Ureter (tissue), 1 donor: Measurements from ENCODE around the gene DMKN. TPM values are rescaled to one million over a fixed set of nuclear protein-coding genes. Genes with fewer than 3 reads are reported as not detected.

Experiments
- DNase-seq: peaks from one replicate; pipeline ENCODE4 v3.0.0-alpha.2; 2020; ENCODE audit warnings: low spot score
- total RNA-seq: library from RNA; stranded (reverse); gene quantifications from one replicate; pipeline ENCODE4 v1.2.4, GENCODE V29; 2023
- donor health status: DM: yes; HTN: yes; CAD: no.

The DMKN gene
- total RNA-seq, 1 donor from 2014 or later, result 131 TPM

DNA sequence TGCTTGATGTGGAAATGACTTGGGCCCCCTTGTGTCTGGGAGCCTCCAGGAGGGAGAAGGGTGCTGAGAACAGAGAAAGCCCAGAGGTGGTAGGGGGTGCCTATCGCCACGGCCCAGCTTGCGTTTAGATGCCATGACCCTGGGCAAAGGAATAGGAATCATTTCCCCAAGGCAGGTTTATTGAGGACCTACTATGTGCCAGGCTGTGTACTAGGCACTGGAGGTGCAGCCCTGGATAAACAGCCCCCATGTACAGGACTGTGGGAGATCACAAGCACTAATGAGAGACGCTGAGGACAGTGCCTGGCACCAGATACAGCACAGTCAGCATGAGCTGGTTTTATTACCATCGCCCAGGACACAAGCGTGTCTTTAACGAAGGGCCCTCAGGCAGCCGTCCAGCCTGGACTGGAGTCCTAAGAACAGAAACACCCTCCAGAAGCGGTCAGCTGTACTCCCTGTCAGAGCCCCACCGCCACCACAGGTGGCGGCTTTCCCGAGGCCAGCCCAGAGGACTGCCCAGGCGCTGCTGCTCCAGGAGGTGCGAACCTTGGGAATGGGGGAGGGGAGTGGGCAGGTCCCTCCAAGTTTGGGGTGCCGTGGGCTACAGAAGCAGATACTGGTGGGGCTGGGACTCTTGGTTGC, 36.6 kb upstream of the DMKN start:
- no peak for DNase-seq

DNA sequence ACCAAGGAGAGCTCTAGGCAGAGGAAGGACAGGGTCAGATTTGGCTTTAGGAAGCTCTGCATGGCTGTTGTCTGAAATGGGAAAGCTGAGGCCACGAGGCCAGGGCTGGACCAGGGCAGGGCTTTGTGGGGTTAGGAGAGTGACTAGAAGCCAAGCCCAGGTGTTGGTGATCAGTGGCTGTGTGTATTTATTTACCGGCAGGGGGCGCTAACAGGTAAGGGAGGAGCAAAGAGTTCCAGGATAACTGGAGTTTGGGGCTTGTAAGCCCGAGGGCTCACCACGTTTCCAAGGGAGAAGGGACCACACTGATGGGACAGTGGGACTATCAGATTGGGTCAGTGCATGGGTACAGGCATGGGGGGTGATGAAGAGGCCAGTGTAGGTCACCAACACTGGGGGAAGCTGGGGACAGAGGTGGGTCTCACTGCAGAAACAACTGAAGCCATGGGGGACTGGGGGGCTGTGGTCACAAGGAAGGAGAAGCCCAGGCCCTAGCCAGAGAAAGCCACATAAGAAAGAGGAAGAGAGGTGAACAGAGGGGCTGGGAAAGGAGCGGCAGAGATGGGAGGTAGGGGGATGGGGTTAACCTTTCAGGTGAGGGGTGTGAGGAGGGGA, 35.8 kb upstream of the DMKN start:
- no peak for DNase-seq

GRCh38 chr19:35546532-35546931, 33.1 kb upstream of the DMKN start:
- DNase-seq, result no peak

GRCh38 chr19:35545855-35546381, 32.5 kb upstream of the DMKN start:
- DNase-seq, result no peak

DNA sequence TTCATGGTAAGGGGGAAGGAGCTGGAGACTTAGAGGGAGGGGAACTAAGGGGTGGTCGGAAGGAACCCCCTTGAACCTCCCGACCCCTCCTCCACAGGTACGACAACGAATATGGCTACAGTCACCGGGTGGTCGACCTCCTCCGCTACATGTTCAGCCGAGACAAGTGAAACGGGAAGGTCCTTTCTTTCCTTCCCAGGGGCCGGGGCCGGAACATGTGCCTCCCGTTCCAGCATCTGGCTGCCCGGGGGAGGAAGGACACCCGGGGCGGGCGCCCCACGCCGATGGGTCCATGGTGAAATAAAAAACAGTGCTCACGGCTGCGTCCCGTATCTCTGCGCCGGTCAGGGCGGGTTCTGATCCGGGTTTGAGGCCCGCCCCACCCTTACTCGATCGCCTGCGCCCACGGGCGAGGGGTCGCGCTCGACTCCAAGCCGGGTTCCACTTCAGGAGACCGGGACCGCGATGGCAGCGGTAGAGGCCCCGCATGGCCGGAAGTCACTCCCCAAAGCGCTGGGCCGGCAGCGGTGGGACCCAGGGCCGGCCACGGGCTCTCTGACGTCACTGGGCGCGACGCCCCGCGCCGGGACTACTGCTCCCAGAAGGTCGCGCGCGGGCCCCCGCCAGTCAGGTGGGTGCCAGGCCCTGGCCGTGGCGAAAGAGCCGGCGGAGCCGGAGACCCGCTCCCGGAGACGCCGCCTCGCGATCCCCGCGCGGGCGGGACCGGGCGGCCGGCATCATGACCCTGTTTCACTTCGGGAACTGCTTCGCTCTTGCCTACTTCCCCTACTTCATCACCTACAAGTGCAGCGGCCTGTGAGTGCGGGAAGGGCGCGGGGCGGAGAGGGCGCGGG, 31.8 kb upstream of the DMKN start, which contains the start of gene TMEM147:
Gene TMEM147, plus strand, starts transcription at position 626 of the 854 bp plus-strand sequence. Its CDS starts 114 bp downstream, at position 740.
- peak; percentile 94 for DNase-seq

DNA sequence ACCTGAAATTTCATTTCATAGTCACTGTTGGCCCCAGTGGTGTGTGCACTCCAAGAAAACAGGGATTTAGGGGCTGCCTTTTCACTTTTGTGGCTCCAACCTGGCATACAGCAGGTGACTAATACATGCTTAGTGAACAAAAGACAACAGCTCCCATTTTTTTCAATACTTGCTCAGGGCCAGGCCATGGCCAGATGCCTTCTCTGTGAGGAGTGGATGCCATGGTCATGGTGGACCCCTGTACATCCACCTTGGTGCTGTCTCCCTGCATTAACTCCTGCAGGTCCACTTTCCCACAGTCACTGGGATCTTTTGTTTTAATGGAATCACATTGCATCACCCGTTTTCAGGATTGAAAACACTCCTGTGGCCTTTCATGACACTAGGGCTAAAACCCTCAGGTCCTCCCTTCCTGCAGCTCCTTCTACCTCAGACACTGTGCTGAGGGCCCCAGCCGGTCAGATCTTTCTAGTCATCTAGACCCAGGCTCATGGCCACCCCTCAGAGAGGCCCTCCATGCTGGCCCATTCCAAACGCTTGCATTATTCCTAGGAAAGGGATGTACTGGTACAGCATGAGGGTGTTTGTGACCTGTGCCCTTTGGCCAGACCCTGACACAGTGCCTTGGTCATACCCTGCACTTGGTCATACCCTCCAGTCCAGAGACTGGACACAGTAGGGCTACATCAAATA, 30.8 kb upstream of the DMKN start:
- no peak for DNase-seq

- DNase-seq, result no peak
Measured at GRCh38 chr19:35543280-35544109, 30.0 kb upstream of the DMKN start.

GRCh38 chr19:35542209-35542608, 28.8 kb upstream of the DMKN start:
- DNase-seq, result no peak

GRCh38 chr19:35540356-35540927, 27.0 kb upstream of the DMKN start:
- no peak for DNase-seq

DNA sequence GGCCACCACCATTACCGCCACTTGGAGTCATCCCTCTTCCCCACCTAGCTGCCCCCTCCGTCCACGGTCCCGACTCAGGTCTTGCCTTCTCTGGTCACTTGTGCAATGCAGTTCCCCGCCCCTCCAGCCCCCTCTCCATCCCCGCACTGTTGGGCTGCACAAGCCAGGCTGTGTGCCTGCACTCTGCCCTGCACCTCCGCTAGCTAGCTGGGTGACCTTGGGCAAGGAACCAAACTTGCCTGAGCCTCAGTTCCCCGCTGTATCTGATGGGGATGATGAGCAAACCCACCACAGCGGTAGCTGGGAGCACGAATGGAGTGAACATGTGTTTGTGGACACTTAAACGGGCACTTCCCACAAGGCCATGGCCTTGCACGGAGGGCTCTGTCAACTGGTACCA, 26.4 kb upstream of the DMKN start:
- DNase-seq, result no peak

DNA sequence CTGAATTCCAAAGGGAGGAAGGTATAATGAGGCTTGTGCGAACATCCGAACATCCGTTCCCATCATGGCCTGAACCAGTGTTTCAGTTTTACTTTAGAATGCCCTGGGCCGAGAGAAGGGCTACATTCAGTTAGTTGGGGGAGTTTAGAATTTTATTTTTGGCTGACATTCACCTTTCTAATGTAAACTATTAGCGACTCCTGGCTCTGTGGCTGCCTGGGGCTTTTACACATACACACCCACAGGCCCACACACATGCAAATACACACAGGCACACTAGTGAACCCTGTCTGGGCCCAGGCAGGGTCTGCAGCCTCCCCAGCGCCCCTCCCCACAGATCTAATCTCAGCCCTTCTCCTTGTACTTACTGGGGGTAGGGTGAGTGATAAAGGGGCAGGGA, 25.9 kb upstream of the DMKN start:
- no peak for DNase-seq

GRCh38 chr19:35534803-35535480, 21.5 kb upstream of the DMKN start:
- no peak for DNase-seq

DNA sequence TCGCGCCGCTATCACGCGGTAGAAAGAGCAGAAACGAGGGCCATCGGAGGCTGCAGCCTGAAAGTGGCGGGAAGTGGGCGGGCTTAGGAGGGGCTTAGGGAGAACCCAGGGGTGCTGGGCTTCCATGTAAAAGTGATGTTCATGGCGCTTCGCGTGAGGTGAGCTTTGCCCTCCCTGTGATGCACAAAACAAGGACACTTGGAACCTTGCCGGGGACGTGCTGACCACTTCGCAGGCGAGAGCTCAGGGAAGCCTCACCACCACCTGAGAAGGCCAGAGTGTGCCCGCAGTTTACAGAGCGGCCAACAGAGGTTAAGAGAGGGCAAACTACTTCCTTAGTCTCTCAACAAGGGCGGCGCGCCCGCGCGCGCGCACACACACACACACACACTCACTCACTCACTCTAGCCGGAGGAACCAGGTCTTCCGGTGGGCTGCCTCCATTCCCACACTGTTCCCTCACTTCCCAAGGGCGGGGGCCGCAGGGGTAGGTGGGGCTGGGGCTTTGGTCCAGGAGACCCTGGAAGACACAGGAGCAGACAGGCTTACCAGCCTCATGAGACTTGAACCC, 20.5 kb upstream of the DMKN start:
- peak; percentile 62 for DNase-seq

DNA sequence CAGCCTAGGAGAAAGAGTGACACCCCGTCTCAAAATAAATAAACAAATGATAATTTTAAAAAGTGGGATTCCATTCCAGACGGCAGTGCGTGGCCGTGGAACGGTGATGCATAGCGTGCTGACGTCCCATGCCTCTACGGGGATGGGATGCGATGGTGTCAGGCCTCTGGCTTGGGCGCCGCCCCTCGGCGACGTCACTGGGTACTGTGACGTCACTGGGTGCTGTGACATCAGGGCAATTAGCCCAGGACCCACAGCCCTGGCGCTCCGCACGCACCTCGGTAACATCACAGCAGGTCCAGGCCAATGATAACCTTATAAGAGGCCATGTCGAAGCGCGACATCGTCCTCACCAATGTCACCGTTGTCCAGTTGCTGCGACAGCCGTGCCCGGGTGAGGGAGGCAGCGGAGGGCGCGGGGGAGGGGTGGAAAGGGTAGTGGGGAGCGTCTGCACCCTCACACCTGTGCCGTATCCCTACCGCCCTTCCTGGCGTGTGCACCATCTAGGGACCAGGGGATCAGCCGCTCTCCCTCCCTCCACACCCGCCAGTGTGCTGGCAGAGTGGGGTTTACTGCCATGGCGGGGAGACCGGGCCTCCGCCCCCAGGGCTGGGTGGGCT, 19.9 kb upstream of the DMKN start, which contains the start of gene GAPDHS:
Gene GAPDHS, plus strand, starts transcription at position 256 of the 621 bp plus-strand sequence. Its CDS starts 72 bp downstream, at position 328.
- no peak for DNase-seq

DNA sequence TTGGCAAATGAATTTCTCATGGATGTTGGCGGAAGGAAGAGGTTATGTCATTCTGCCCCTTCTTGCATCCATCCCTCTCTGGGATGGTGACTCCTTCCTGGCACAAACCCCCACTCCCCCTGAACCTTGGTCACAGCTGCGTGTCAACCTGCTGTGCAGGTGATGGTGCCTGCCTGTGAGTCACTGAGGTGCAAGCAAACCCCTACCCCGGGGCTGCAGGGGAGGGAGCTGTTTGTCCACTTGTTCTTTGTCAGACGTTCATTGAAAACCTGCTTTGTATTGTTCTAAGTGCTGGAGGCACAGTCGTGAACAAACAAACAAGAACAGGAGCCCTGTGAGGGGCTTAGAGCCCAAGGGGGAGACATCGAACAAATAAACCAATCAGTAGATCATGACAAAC, 17.8 kb upstream of the DMKN start:
- no peak for DNase-seq

DNA sequence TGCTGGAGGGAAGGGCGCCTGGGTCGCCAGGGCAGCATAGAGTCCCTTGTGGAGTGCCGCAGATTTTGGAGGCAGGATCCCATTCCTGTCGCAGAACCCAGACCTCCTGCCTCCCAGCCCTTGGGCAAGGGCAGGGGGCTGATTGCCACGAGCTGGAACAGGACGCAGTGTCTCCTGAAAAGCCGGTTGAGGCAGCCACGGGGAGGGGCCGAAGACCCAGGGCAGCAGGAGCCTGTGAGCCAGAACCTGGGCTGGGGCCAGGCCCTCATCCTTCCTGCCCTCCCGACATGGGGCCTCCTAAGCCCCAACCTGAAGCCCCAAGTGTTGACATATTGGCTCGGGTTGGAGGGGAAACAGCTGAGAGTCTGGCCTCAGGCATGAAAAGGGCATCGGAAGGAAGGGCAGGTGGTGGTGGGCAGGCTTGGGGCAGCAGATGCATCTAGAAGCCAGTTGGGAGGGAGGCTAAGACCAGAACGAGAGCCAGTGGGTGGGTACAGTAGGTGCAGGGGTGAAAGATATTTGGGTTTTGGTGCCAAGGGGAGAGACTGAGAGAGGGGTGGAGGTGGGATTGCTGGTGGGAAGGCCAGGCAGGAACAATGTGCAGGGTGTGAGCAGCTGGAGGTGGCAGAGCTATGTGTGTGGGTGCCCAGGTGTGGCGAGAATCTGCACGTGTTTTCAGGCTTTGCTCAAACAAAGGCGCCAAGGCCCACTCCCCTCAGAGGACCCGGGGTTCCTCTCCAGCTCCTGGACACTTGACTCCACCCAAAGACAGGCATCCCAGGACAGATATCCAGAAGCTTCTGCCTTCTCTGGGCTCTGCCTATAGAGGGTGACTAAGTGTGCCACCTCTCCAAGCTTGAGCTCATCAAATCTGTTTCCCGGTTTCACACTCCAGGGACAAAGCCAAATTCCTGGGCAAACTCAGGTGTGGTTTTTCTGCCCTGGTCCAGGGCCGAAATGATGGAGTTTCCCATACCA, 16.1 kb upstream of the DMKN start:
- DNase-seq, result no peak

DNA sequence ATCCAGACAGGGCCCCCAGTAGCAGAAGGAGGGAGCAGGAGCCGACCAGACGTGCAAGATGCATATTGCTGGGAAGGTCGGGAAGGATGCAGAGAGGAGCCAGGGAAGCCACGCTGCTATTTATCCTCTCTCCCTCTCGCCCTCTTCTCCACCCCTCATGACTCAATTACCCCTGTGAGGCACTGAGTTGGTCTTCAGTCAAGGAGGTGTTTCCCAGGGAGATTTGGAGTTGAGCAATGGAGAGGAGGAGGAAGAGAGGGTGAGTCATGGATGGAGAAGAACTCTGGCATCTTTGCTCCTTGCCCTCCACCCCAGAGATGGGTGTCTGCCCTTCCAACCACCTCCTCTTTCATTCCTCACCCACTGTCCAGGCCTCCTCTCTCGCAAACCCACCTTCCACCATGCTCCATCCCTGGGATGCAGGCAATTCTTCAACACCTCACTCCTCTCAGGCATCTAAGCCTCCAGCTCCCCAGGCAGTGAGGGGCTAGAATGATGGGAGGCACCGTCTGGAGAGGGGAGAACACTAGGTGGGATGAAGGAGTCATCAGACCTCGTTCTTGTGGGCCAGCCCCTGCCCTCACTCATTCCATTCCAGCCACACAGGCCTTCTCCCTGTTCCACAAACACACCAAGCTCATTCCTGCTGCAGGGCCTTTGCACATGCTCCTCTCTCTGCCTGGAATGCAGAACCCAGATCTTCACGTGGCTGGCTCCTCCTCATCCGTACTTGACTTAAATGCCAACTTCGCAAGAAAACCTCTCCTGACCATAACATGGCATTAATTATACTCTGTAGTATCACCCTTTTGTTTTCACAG, 15.0 kb upstream of the DMKN start, which contains the start of gene SBSN:
Gene SBSN, minus strand, starts transcription at position 94 of the 821 bp plus-strand sequence. Its CDS starts 30 bp downstream, at position 64.
- no peak for DNase-seq
